Measurements from ENCODE around the gene GDF15.
"Not testable (repeated sequence)": the region's sequence is repeated elsewhere in the genome, so short reads cannot be mapped to it uniquely, and the experiment has no call there.

GDF15 gene

DNA sequence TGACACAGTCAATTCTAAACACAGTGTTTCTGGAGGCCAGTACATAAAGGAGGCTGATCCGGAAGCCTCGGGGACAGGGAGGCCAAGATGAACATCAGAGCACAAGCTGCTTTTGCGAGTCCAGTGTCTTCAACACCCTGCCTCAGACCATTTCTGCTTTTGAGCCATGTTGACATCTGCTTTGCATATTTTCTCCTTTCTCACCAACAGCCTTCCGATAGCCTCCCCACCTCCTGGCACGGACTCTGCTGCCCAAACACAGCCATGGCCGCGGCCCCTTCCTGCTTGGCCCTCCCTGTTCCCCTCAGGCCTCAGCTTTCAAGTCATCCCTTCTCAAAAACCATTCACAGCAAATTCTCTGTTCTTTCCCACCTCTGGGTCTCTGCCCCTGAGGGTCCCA, 7.9 kb downstream of the GDF15 start:
- no peak for DNase-seq

DNA sequence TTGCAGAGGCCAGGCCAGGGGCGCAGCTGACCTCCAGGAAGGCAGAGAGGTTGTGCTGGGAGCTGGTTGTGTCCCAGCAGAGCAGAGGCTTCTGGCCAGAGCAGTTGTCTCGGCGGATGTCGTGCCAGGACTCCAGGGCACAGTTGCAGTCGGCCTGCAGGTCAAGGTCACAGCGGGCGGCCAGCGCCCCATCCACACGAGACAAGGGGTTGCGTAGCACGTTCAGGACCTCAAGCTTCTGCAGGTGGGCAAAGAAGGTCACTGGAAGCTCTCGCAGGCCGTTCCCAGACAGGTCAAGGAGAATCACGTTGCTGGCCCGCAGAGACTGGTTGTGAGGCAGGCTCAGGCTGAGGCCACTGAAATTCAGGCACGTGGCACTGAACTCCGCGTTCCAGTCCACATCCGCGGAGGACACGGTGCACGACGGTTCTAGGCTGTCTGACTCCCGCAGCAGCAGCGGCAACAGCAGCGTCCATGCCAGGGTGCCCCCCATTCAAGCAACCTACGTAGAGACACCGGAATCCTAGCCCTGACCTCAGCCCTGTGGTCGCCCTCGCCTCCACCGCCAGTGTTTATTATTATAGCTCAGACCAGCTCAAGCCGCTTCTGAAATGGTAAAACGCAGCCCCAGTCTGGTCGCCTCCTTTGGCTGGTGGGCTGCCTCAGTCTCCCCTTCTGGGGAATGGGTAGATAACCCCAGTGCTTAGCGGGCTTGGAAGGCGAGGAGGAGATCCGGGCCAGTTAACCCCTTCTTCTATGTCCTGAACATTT, 10.7 kb downstream of the GDF15 start:
- no peak for DNase-seq

GRCh38 chr19:18397242-18398202, 11.6 kb downstream of the GDF15 start, which contains the start of gene LRRC25:
TSS of gene LRRC25 (minus strand) at chr19:18397622. CDS start at chr19:18396963, 659 bp downstream.
- DNase-seq, result no peak

DNA sequence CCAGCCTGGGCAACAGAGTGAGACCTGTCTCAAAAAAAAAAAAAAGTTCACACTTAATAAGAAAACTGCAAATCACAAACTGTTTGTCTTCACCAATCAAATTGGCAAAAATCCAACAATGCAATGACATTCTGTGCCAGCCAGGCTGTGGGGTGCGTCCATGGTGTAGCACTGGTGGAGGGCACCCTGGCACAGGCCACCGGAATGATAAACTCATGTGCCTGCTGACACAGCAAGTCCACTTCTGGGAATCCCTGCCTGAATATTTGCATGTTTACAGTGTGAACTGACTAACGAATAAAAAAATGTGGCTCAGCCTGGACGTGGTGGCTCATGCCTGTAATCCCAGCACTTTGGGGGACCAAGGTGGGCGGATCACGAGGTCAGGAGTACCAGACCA, 13.1 kb downstream of the GDF15 start:
- DNase-seq, result no peak

DNA sequence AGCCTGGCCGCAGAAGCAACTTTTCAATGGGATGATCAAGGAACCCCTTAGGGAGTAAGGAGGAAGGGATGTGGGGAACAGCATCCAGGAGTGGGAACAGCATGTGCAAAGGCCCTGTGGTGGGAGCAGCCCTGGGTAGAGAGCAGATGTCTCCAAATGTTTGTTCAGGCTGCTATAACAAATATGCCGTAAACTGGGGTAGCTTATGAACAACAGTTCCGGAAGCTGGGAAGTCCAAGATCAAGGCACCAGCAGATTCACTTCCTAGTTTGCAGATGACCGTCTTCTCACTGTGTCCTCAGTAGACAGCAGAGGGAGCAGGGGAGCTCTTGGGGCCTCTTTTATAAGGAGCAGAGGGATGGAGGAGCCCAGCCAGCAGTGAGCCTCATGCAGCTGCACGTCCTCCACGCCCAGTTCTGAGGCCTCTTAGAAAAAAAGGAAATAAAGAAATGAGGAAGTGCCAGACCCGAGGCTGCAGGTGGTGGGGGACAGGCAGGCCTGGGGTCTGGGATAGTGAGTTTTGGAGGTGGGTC, 15.7 kb downstream of the GDF15 start:
- no peak for DNase-seq

- not testable (repeated sequence) for DNase-seq
These were observed 16.7 kb downstream of the GDF15 start for GRCh38 chr19:18402455-18403248.

DNA sequence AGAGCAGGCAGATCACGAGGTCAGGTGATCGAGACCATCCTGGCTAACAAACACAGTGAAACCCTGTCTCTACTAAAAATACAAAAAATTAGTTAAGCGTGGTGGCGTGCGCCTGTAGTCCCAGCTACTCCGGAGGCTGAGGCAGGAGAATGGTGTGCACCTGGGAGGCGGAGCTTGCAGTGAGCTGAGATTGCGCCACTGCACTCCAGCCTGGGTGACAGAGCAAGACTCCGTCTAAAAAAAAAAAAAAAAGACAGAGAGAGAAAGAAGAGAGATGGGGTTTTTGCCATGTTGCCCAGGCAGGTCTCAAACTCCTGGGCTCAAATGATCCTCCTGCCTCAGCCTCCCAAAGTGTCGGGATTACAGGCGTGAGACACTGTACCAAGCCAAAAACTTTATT, 19.8 kb downstream of the GDF15 start:
- not testable (repeated sequence) for DNase-seq

DNA sequence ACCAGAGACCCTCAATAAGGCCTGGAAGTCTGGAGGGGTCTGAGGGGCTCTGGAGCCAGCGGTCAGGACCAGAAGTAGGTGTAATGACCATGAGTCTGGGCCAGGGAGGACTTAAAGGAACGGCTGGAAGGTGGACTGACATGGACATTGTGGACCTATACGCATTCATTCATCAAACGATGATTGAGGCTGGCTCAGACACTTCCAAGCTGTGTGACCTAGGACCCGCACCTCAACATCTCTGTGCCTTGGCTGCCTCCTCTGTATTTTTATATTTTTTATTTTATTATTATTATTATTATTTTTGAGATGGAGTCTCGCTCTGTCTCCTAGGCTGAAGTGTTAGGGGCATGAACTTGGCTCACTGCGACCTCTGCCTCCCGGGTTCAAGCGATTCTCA, 20.8 kb downstream of the GDF15 start:
- no peak for DNase-seq

DNA sequence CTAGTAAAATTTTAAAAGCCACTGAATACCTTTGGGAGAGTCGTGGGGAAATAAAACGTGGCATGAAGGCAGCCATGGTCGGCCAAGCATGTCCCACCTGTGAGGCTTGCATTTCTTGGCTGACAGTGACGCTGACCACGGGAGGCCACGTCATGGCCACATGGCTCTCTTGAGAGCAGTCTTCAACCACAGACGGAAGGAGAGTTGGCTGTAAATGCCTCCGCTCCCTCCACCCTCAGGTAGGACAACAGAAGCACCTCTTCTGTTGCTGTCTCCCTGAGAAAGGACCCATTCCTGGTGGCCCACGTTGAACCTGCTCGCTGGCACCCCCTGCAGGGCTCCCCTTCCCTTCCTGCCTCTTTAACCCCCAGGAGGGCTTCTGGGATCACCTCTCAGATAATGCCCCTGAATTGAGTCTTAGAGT, 22.1 kb downstream of the GDF15 start:
- DNase-seq, result peak; percentile 40

DNA sequence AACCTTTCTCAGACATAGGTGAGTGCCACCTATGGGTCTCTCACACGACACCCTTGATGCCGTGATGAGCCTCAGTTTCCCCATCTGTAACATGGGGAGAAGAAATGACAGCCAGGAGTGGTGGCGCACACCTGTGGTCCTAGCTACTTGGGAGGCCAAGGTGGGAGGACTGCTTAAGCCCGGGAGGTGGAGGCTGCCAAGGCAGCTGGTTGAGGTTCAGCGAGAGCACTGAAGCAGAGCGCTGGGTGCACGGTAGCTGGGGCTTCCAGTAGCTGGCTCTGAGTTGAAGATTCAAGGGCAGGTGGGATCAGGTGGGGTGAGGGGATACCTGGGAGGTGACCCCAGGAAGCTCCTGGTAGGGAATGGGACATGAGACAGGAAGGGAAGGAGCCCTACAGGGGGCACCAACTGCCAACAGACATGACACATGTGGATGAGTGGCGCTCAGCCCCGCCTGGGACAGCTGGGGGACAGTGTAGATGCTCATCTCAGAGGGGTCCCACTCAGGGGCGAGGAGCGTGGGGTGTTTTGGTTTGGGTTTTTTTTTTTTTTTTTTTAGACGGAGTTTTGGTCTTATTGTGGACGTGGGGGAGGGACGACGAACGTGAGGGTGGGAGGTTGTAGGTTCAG, 26.8 kb downstream of the GDF15 start:
- DNase-seq, result no peak

- DNase-seq, result no peak
These were observed 28.7 kb downstream of the GDF15 start for GRCh38 chr19:18414504-18415177.

GRCh38 chr19:18415178-18415867, 29.4 kb downstream of the GDF15 start:
- no peak for DNase-seq

DNA sequence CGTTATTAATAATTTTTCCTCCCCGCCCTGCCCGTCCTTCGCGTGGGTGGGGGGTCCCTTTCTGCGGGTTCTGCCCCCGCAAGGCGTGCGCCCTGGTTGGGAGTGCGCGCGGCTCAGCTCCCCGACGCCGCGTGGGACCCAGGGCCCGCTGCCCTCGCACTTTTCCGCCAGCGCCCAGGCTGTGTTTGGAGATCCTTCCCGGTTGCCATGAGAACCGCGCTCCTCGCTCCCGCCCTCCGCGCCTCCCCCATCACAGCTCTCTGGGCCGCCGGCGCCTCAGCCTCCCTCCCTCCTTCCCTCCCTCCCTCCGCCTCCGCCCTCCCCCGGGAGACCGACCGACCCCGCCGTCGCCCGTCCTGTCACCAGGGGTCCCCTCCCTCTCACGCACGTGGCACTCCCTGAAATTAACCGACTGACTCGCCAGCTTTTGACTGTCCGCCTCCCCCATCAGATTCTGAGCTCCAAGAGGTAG, 30.9 kb downstream of the GDF15 start:
- peak; percentile 49 for DNase-seq

DNA sequence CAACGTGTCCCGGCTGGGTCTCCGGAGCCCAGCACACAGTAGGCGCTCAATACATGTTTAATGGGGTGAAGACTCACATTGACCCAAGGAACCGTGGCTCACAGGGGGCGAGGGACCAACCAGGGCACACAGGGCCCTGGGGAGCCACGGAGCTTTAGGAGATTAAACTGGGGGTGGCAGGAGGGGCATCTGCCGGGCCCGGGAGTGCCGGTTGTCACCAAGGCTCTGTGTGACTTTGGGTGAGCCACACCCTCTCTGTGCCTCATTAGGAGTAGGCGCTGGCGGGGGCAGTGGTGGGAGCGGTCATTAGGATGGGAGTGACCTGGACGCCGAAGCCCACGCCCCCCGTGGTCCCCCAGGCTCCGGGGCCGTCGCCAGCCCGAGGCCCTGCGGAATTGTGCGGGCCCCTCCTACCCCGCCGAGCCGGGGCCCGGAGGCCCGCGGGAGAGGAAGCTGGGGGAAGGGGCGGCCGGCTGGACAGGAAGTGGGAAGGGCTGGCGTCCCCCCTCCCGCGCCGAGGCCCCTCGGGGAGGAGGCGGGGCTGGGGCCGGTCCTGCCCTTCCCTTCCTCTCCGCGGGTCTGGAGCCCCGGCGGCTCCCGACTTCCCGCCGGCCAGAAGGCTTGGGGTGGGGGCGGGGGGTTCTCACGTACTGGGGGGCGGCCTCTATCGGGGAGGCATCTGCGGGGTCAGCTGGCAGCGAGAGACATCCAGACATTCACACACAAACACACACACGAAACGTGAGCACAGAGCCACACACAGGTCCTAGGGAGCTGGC, 31.5 kb downstream of the GDF15 start:
- DNase-seq, result no peak

- DNase-seq, result peak; percentile 45
These were observed 32.1 kb downstream of the GDF15 start for GRCh38 chr19:18418029-18418482.

- DNase-seq, result no peak
These were observed 32.7 kb downstream of the GDF15 start for GRCh38 chr19:18418483-18419194.

GRCh38 chr19:18419195-18419698, 33.3 kb downstream of the GDF15 start, which contains the start of gene SSBP4:
TSS of gene SSBP4 (plus strand) at chr19:18419398. CDS start at chr19:18419649, 251 bp downstream.
- peak; percentile 68 for DNase-seq

DNA sequence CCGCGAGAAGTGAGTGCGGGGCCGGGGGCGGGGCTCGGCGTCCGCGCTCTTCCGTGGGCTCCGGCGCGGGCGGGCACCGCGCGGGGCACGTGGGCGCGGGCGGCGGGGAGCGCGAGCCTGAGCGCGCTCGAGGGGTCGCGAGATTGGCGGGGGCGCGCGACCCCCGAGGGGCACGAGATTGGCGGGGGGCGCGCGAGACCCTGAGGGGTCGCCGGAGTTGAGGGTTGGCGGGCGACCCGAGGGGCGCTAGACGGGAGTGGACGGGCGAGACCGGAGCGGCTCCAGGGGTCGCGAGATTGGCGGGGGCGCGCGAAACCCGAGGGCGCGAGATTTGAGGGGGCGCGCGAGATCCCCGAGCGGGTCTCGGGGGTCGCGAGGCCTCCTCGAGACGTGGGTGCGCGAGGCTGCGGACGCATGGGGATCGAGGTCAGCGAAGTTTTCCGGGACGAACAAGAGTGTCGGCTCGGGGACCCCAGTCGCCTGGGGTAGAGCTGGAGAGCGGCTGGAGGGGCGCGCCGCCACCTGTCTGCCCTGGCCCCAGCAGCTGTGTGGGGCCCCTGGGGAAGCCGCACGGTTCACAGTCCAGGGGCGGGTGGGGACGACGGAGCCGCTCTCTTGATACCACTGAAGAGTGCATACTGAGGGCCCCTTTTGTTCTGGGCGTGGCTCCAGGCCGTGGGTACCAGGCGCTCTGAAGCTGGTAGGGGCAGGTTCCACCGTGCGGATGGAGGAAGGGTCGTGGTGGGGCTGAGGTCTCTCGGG, 33.9 kb downstream of the GDF15 start:
- peak; percentile 54 for DNase-seq
